WI38 (cell line): Measurements from ENCODE around the gene TSPAN18.

ENCODE experiments used
- H3K4me3 ChIP-seq: 2 replicates; pipeline ENCODE4 v1.5.1; 2011; ENCODE audit warnings: low read depth, mild to moderate bottlenecking, control low read depth, low read length
- TF ChIP-seq, protein P1 (sequence below): IDR thresholded peaks from 2 replicates; pipeline ENCODE4 v1.5.1; 2012; ENCODE audit warnings: low read depth, mild to moderate bottlenecking, control low read depth, low read length

TSPAN18 gene

DNA sequence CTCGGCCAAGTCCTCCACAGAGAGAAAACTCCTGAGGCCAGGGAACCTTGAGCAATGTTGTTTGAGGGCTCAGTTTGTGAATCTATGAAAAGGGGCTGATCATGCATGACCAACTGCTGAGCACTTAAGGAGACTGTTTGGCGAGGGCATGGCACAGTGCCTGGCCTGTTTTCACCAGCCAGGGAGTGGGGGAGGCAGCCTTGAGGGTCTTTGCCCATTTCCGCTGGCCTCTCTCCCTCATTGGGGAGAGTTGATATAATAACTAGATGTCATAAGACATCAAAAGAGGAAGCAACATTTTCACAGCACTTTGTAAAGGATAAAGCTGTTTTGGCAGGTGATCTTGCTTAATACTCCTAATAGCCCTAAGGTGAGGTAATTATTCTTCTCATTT, 113.3 kb downstream of the TSPAN18 start:
- no peak overlapping the region for H3K4me3 ChIP-seq
- TF ChIP-seq, protein P1, sequence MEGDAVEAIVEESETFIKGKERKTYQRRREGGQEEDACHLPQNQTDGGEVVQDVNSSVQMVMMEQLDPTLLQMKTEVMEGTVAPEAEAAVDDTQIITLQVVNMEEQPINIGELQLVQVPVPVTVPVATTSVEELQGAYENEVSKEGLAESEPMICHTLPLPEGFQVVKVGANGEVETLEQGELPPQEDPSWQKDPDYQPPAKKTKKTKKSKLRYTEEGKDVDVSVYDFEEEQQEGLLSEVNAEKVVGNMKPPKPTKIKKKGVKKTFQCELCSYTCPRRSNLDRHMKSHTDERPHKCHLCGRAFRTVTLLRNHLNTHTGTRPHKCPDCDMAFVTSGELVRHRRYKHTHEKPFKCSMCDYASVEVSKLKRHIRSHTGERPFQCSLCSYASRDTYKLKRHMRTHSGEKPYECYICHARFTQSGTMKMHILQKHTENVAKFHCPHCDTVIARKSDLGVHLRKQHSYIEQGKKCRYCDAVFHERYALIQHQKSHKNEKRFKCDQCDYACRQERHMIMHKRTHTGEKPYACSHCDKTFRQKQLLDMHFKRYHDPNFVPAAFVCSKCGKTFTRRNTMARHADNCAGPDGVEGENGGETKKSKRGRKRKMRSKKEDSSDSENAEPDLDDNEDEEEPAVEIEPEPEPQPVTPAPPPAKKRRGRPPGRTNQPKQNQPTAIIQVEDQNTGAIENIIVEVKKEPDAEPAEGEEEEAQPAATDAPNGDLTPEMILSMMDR, result no peak

DNA sequence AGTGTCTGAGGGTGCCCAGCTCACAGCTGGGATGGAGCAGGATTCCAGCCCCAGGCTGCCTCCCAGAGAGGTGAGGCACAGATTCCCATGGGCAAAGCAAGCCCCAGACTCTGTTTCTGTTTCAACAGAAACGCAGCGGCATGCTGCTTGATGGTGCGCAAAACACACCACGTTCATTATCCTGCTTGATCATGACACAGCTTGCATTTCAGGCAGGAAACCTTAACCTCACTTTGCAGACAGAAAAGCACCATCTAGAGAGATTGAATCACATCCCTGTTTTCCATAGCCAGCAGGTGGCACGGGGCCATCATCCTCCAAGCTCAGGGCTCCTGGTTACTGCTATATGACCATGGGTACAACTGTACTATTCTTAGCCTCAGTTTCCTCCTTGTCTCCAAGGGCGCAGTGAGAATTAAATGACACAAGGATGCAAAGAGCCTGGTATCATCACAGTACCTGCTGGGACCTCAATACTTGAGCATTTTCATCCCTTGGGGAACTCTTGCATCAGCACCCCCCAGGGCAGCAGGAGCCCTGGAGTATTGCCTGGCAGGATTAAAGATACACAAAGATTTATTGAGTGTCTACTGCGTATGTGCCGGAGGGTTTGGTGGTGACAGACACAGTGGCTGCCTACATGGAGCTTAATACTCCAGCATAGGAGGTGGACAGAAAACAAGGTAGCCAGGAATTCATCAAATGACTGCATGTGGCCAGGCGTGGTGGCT, 113.9 kb downstream of the TSPAN18 start:
- no peak overlapping the region for H3K4me3 ChIP-seq
- TF ChIP-seq, protein P1, result no peak

DNA sequence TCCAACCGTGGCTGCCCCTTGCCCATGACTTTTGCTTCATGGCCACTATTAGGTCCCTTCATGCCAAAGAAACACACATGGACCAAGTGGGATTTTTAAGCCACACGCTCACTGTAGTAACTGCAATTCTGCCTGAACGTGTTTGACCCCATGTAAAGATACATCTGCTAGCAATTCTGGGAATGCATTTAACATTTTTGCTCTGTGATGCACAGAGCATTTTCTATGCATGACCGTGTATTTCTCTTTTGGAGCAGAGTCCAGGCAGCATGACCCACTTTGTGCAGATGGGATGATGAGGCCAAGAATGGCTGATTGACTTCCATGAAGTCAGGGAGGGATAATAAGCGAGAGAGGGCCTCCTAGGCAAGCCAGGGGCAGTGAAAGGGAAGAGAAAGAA, 115.5 kb downstream of the TSPAN18 start:
- TF ChIP-seq, protein P1, result no peak
- H3K4me3 ChIP-seq, result no peak overlapping the region

DNA sequence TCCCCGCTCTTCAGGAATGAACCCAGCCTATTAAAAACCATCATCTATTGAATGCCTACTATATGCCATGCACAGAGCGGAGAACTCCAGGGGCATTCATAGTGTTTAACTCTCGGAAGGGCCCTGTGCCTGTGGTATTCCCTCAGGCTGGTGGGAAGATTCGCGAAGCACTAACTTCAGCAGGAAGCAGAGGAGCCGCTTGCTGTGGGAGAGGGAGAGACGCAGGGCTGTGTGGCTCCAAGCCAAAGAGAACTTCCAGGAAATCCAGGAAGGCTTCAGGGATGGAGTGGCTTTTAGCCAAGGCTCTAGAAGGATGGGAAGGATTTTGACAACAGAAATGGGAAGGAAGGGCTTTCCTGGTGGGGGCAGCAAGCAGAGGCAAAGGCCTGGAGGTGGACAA, 120.1 kb downstream of the TSPAN18 start:
- TF ChIP-seq, protein P1, result no peak

DNA sequence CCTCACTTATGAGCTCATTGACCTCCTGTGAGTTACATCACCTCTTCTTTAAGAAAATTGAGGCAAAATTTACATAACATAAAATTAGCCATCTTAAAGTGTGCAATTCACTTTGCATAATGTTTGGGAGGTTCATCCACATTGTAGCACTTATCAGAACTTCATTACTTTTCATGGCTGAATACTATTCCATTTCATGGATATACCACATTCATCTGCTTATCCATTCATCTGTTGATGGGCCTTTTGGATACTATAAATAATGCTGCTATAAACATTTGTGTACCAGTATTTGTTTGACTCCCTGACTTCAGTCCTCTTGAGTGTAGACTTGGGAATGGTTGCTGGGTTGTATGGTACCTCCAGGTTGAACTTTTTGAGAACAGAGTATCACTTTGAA, 120.6 kb downstream of the TSPAN18 start:
- no peak overlapping the region for H3K4me3 ChIP-seq
- TF ChIP-seq, protein P1, result no peak

More for the DNA sequence above, 120.1 kb downstream of the TSPAN18 start:
- no peak overlapping the region for H3K4me3 ChIP-seq

- no peak overlapping the region for H3K4me3 ChIP-seq
- TF ChIP-seq, protein P1, result no peak
Observed at GRCh38 chr11:44848203-44848962, 121.6 kb downstream of the TSPAN18 start.

DNA sequence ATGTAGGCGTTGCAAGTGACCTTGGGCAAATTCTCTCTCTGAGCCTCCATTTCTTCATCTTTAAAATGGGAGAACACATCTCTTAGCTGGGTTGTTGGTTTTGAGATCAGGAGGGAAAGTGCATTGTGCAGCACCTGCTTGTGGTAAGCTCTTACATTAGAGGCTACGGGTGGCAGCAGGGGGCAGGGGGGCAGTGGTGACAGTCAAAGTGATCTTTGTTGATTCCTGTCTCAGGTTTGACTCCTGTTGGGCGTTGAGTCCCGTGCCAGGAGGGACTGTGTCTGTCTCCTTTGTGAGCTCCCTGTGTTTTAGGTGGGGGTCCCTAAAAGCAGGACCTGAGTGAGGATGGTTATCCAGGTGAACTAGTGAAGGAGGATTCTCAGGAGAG, 122.2 kb downstream of the TSPAN18 start:
- TF ChIP-seq, protein P1, result no peak
- H3K4me3 ChIP-seq, result no peak overlapping the region
